ENCODE measurements around the gene TBC1D24.

DNA sequence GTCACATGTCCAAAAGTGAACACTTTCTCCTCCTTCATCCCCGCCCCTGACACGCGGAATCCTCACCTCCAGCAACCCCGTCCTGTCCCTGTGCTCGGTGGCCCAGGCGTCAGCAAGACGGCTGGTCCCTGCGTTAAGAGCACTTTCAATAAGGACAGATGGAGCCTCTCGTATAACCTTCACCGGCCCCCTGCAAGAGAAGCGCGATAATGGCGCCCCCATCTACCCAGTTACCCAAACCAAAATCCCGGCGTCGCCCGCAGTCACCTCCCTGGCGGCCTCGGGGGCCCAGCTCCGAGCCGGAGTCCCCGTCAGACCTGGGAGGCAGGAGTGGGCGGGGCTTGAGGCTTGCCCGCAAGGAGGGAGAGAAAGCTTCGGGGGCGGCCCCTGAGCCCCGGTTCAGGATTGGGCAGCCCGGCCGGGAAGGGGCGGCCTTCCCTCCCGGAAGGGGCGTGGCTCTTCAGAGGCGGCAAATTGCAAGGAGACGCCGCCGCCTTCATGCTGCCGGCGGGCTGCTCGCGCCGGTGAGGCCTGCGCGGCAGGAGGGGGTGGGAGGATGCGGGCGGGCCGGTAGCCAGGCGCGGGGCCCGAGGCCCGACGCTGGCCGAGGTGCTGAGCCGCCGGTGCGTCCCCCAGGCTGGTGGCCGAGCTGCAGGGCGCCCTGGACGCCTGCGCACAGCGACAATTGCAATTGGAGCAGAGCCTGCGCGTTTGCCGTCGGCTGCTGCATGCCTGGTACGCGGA lies 15.1 kb upstream of the TBC1D24 start, which contains the start of gene TEDC2:
- TF ChIP-seq, protein P1, sequence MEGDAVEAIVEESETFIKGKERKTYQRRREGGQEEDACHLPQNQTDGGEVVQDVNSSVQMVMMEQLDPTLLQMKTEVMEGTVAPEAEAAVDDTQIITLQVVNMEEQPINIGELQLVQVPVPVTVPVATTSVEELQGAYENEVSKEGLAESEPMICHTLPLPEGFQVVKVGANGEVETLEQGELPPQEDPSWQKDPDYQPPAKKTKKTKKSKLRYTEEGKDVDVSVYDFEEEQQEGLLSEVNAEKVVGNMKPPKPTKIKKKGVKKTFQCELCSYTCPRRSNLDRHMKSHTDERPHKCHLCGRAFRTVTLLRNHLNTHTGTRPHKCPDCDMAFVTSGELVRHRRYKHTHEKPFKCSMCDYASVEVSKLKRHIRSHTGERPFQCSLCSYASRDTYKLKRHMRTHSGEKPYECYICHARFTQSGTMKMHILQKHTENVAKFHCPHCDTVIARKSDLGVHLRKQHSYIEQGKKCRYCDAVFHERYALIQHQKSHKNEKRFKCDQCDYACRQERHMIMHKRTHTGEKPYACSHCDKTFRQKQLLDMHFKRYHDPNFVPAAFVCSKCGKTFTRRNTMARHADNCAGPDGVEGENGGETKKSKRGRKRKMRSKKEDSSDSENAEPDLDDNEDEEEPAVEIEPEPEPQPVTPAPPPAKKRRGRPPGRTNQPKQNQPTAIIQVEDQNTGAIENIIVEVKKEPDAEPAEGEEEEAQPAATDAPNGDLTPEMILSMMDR (IDR thresholded peaks at IDR 0.05) = no peak
- TF ChIP-seq POLR2A (IDR thresholded peaks at IDR 0.05) (no peak), POLR2AphosphoS5 (IDR thresholded peaks at IDR 0.05) (peak in 1 of 3 donors; percentile 77)

Measured in stomach (tissue), 4 donors.